ENCODE data around the gene ZNF574. TPM values are rescaled to one million over a fixed set of nuclear protein-coding genes. Genes with fewer than 3 reads are reported as not detected.

ZNF574 gene
- total RNA-seq, 1 experiment from 2014 or later: 35.6 TPM

- no peaks in the 10 kb centered on the region for H3K36me3 Mint-ChIP-seq (ENCODE audit: insufficient read depth in 1 of 3, low read depth in 3 of 3)
- no peak overlapping the region for H4K8ac ChIP-seq (replicated peaks; ENCODE audit: insufficient read length, low read depth, low read length)
- no peak for DNase-seq
- no peak overlapping the region for H3T11ph ChIP-seq (ENCODE audit: low read length)
- no peaks in the 10 kb centered on the region for H3K79me1 ChIP-seq (ENCODE audit: insufficient read depth, low read depth, low read length, poor library complexity, severe bottlenecking)
- no peak overlapping the region for H3K9ac ChIP-seq (ENCODE audit: extremely low read depth, insufficient read length, low read length)
- no peak overlapping the region for H4K91ac ChIP-seq (ENCODE audit: insufficient read length, low read depth, low read length)
- no peak overlapping the region for H3K23ac ChIP-seq (ENCODE audit: insufficient read length, low read depth, low read length)
- H3K9me3 Mint-ChIP-seq: no peaks in the 10 kb centered on the region
- no peaks in the 10 kb centered on the region for H3K9me3 ChIP-seq (ENCODE audit: control insufficient read depth, low read depth, low read length)
- no peak overlapping the region for H2BK20ac ChIP-seq (ENCODE audit: low read depth, low read length, poor library complexity, severe bottlenecking)
- no peak overlapping the region for H3K56ac ChIP-seq (ENCODE audit: insufficient read length, low read depth, low read length)
- no peak overlapping the region; a peak in 1 of 7 replicates for H3K27ac Mint-ChIP-seq
- H2AFZ ChIP-seq (ENCODE audit: low read length): no peak overlapping the region
- H4K20me1 ChIP-seq (ENCODE audit: control insufficient read depth, insufficient read depth, insufficient read length): no peaks in the 10 kb centered on the region
- peaks cover 7 to 25% of the 10 kb centered on the region in 2 experiments for H3K4me1 Mint-ChIP-seq
- no CpG with 5 or more reads among the region's 5 CpGs for WGBS (ENCODE audit: extremely low coverage, insufficient read length, low lambda C conversion rate)
- no peaks in the 10 kb centered on the region for H3K23me2 ChIP-seq (ENCODE audit: insufficient read length, low read depth, low read length, poor library complexity, severe bottlenecking)
- TF ChIP-seq CTCF (conservative IDR thresholded peaks at IDR 0.05): no peak
- H3K27me3 Mint-ChIP-seq (ENCODE audit: low read depth): peaks cover 16% of the 10 kb centered on the region
- no peak overlapping the region for H3K14ac ChIP-seq (ENCODE audit: insufficient read depth, low read length)
- no peak overlapping the region for H2BK12ac ChIP-seq (ENCODE audit: insufficient read length, low read depth, low read length)
- no peak overlapping the region for H2AK5ac ChIP-seq (ENCODE audit: insufficient read length, low read length)
- no peak overlapping the region for H2BK5ac ChIP-seq (ENCODE audit: insufficient read length, low read length)
- H3K4me3 Mint-ChIP-seq: no peak overlapping the region
- H3K27me3 ChIP-seq (ENCODE audit: insufficient read depth, low read length): no peaks in the 10 kb centered on the region
- no peak overlapping the region for H3K18ac ChIP-seq (ENCODE audit: insufficient read length, low read depth, low read length)
- H2BK15ac ChIP-seq (ENCODE audit: low read depth, low read length): no peak overlapping the region
- H3K4me2 ChIP-seq (ENCODE audit: insufficient read depth, insufficient read length, low read length): no peak overlapping the region
- H3K4ac ChIP-seq (ENCODE audit: low read depth, low read length): no peak overlapping the region
- no peaks in the 10 kb centered on the region for H3K79me2 ChIP-seq (ENCODE audit: insufficient read depth, low read length)
- no peak overlapping the region for H4K5ac ChIP-seq (ENCODE audit: insufficient read length, low read depth, low read length)
- no peak overlapping the region for H3K27ac ChIP-seq (ENCODE audit: insufficient read length, low read depth, low read length)
- no peaks in the 10 kb centered on the region; the same call in 1 of the 2 replicates for H3K4me1 ChIP-seq (ENCODE audit: insufficient read depth, low read length)
- no peak overlapping the region for H2BK120ac ChIP-seq (ENCODE audit: low read depth, low read length, poor library complexity, severe bottlenecking)
These were observed 21.5 kb downstream of the ZNF574 start for GRCh38 chr19:42097461-42097860.

All from H9 (cell line).